Heart left ventricle (tissue), 16 donors: ENCODE data around the gene CFAP46. TPM values are rescaled to one million over a fixed set of nuclear protein-coding genes. Genes with fewer than 3 reads are reported as not detected.

Source experiments
- ATAC-seq, 4 donors: fragments of 200-7000 bp; cut with Tn5 transposase; one replicate each; pipeline ENCODE4 v1.9.1; 2020 to 2022; ENCODE audit warnings: moderate library complexity in 4 of 4, mild to moderate bottlenecking in 3 of 4, moderate number of reproducible peaks in 1 of 4
- DNase-seq, 5 donors: peaks; one replicate each; pipeline ENCODE4 v3.0.0-alpha.2; 2020
- H3K27ac ChIP-seq, 12 donors: fragments of 200-600 bp; sonication (generic) in 4 of 12; one replicate each; pipeline versions ENCODE4 v1.5.0 to v1.8.0; 2016 to 2022; ENCODE audit warnings: mild to moderate bottlenecking in 2 of 12
- H3K27me3 ChIP-seq, 9 donors: fragments of 200-600 bp; sonication (generic) in 2 of 9; one replicate each; pipeline versions ENCODE4 v1.5.1 to v1.8.0; 2016 to 2022; ENCODE audit warnings: mild to moderate bottlenecking in 3 of 9
- H3K36me3 ChIP-seq, 9 donors: fragments of 200-600 bp; sonication (generic) in 2 of 9; one replicate each; pipeline versions ENCODE4 v1.5.0 to v1.8.0; 2018 to 2022; ENCODE audit warnings: mild to moderate bottlenecking in 2 of 9
- H3K4me1 ChIP-seq, 12 donors: fragments of 200-600 bp; sonication (generic) in 4 of 12; one replicate each; pipeline versions ENCODE4 v1.5.0 to v1.8.0; 2016 to 2022; ENCODE audit warnings: mild to moderate bottlenecking in 3 of 12
- H3K4me3 ChIP-seq, 12 donors: fragments of 200-600 bp; sonication (generic) in 4 of 12; one replicate each; pipeline versions ENCODE4 v1.5.0 to v1.8.0; 2017 to 2022; ENCODE audit warnings: mild to moderate bottlenecking in 9 of 12, moderate library complexity in 4 of 12
- H3K9me3 ChIP-seq, 12 donors: fragments of 200-600 bp; sonication (generic) in 4 of 12; one replicate each; pipeline versions ENCODE4 v1.5.0 to v1.8.0; 2016 to 2022; ENCODE audit warnings: mild to moderate bottlenecking in 1 of 12
- POLR2A ChIP-seq, 2 donors: fragments of 450-650 bp; IDR thresholded peaks; one replicate each; pipeline ENCODE4 v1.6.1; 2017; ENCODE audit warnings: antibody characterized with exemption in 2 of 2, mild to moderate bottlenecking in 2 of 2, moderate library complexity in 2 of 2
- WGBS, 4 donors: extraction: QIAGEN DNeasy Blood & Tissue Kit in 2 of 4; methylation state at CpG; one replicate each; pipeline versions ENCODE4 v1.1.5 to v1.1.7; 2013 to 2018; 5-methylcytosine and 5-hydroxymethylcytosine counted together
- intact Hi-C, 10 donors: fragments of 100-400 bp; cut with DNase I; formaldehyde crosslinking; loops; one replicate each; pipeline versions ENCODE4 v1.11.1 to v1.14.2; 2022
- polyA plus RNA-seq, 2 donors: library from polyadenylated mRNA; stranded (reverse); fragments of 200-250 nt; gene quantifications; one replicate each; pipeline ENCODE4 v1.2.3, GENCODE V29; 2013
- total RNA-seq, 9 donors: library from RNA; depleted of rRNA in 2 of 9; stranded (reverse); fragments of >200 nt in 2 of 9; fragmentation: NEBNext Ultra II Directional in 3 of 9; extraction: Animal tissue kit (Norgen Biotek cat#: 25700) in 3 of 9; gene quantifications; one replicate each; pipeline versions ENCODE4 v1.1.0 to v1.2.4, GENCODE V29; 2016 to 2023
- TF ChIP-seq, protein P1 (sequence below), 12 donors: fragments of 200-600 bp; sonication (generic) in 4 of 12; IDR thresholded peaks; one replicate each; pipeline versions ENCODE4 v1.5.0 to v1.8.0; 2018 to 2022; ENCODE audit warnings: antibody characterized with exemption in 12 of 12, mild to moderate bottlenecking in 5 of 12
- donor health status: ischemic (EF 13 %, LVEDD 7.1; RV severe dilation, severe dysfunction).
- donor health status: healthy with polysubstance abuse.
- donor health status: DM: no; HTN: yes; CAD: no.
- donor health status: DM: no; HTN: no; CAD: no.
- donor health status: ischemic (EF 25% LVEDD 6.9; RV normal size, moderate dysfunction).
- donor health status: ischemic (EF 25% LVEDD 5.7; RV mildly dilated, moderate dysfunction).
- donor health status: healthy.
- donor health status: DM: yes; HTN: yes; CAD: no.
- donor health status: ischemic (EF 35%, LVEDD 5.7; RV mildly dilated, moderate dysfunction).
- donor health status: nonischemic (EF 11% LVEDD 7.7; RV severe dilation, severe dysfunction).
- donor health status: DM: yes; HTN: yes; CAD: no.
- donor health status: PGD.
- donor health status: ischemic (EF 29% LVEDD 5.4; RV normal size, mild dysfunction).
- donor health status: nonischemic (EF 23%, LVEDD 6.1; RV moderate dilation, normal function).

Gene CFAP46
- total and polyA plus RNA-seq, 11 donors = 0.61 to 1.8 (median 0.95) TPM

- intact Hi-C loops = no loop called here
- H3K9me3 ChIP-seq = peaks cover 0 to 15% (median 0%) of the 10 kb centered on the region in 12 donors
- H3K4me3 ChIP-seq = no peak overlapping the region
- H3K27ac ChIP-seq = no peak overlapping the region
- no peak for TF ChIP-seq POLR2A (IDR thresholded peaks at IDR 0.05)
- TF ChIP-seq, protein P1, sequence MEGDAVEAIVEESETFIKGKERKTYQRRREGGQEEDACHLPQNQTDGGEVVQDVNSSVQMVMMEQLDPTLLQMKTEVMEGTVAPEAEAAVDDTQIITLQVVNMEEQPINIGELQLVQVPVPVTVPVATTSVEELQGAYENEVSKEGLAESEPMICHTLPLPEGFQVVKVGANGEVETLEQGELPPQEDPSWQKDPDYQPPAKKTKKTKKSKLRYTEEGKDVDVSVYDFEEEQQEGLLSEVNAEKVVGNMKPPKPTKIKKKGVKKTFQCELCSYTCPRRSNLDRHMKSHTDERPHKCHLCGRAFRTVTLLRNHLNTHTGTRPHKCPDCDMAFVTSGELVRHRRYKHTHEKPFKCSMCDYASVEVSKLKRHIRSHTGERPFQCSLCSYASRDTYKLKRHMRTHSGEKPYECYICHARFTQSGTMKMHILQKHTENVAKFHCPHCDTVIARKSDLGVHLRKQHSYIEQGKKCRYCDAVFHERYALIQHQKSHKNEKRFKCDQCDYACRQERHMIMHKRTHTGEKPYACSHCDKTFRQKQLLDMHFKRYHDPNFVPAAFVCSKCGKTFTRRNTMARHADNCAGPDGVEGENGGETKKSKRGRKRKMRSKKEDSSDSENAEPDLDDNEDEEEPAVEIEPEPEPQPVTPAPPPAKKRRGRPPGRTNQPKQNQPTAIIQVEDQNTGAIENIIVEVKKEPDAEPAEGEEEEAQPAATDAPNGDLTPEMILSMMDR (IDR thresholded peaks at IDR 0.05) = no peak
- ATAC-seq = no peak
- H3K4me1 ChIP-seq = no peaks in the 10 kb centered on the region
- H3K36me3 ChIP-seq = no peaks in the 10 kb centered on the region
- DNase-seq = peak in 1 of 5 donors; percentile 10
- peaks cover 0 to 62% (median 10%) of the 10 kb centered on the region in 9 donors for H3K27me3 ChIP-seq
- WGBS, 4 donors = 77 to 87% (median 80%) methylated on average over 2 of the region's 2 CpGs
Measured at GRCh38 chr10:132875435-132875834, 66.9 kb downstream of the CFAP46 start.

GRCh38 chr10:132873395-132873794 lies 69.0 kb downstream of the CFAP46 start:
- Histone ChIP-seq H3K27ac (no peak overlapping the region), H3K27me3 (peaks cover 0 to 49% (median 10%) of the 10 kb centered on the region in 9 donors), H3K36me3 (no peaks in the 10 kb centered on the region), H3K4me1 (no peaks in the 10 kb centered on the region), H3K4me3 (no peak overlapping the region), H3K9me3 (peaks cover 0 to 16% (median 0%) of the 10 kb centered on the region in 12 donors)
- ATAC-seq = no peak
- intact Hi-C loops = no loop called here
- TF ChIP-seq POLR2A (IDR thresholded peaks at IDR 0.05) = no peak
- TF ChIP-seq, protein P1 (IDR thresholded peaks at IDR 0.05) = no peak
- 72 to 76% (median 72%) methylated on average over 8 to 12 of the region's 12 CpGs for WGBS, 4 donors
- DNase-seq = peak in 3 of 5 donors; percentile 1 to 19 (median 7)

DNA sequence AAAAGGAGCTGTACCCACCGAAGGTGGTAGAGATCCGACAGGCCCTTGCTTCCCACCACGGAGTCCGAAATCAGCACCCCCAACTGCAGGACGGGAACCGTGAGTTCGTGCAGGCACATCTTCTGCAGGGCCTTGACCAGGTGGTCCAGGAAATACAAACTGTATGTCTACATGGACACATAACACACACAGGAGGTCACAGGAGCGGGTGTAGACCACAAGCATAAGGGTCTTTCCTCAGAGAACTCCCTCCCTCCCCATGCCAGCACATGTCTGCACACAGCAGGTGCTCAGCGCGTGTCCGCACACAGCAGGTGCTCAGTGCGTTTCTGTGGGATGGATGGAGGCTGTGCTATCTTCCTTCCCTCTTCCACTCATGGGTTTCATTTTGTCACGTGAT lies 69.7 kb downstream of the CFAP46 start:
- no peak for ATAC-seq
- TF ChIP-seq, protein P1 (IDR thresholded peaks at IDR 0.05) = no peak
- no peak for TF ChIP-seq POLR2A (IDR thresholded peaks at IDR 0.05)
- no peak overlapping the region for H3K4me3 ChIP-seq
- H3K9me3 ChIP-seq = peaks cover 0 to 16% (median 0%) of the 10 kb centered on the region in 12 donors
- H3K36me3 ChIP-seq = no peaks in the 10 kb centered on the region
- no peaks in the 10 kb centered on the region for H3K4me1 ChIP-seq
- peaks cover 0 to 42% (median 7%) of the 10 kb centered on the region in 9 donors for H3K27me3 ChIP-seq
- H3K27ac ChIP-seq = no peak overlapping the region
- intact Hi-C loops = no loop called here
- DNase-seq = peak in 3 of 5 donors; percentile 0 to 12 (median 6)
- 87 to 90% (median 90%) methylated on average over 13 of the region's 13 CpGs for WGBS, 4 donors

GRCh38 chr10:132870426-132870825 lies 71.9 kb downstream of the CFAP46 start:
- Histone ChIP-seq H3K4me1 (no peaks in the 10 kb centered on the region), H3K27ac (no peak overlapping the region), H3K27me3 (peaks cover 0 to 21% (median 3%) of the 10 kb centered on the region in 9 donors), H3K36me3 (no peaks in the 10 kb centered on the region), H3K4me3 (no peak overlapping the region), H3K9me3 (peaks cover 0 to 15% (median 0%) of the 10 kb centered on the region in 12 donors)
- TF ChIP-seq POLR2A (IDR thresholded peaks at IDR 0.05) = no peak
- TF ChIP-seq, protein P1 (IDR thresholded peaks at IDR 0.05) = no peak
- 89 to 92% (median 91%) methylated on average over 13 of the region's 13 CpGs for WGBS, 4 donors
- ATAC-seq = no peak
- intact Hi-C loops = no loop called here
- DNase-seq = peak in 3 of 5 donors; percentile 4 to 10 (median 4)
